Mucosa of gallbladder (tissue), 1 donor: ENCODE data around the gene JADE2. TPM values are rescaled to one million over a fixed set of nuclear protein-coding genes. Genes with fewer than 3 reads are reported as not detected.

Experiments
- DNase-seq: peaks from one replicate; pipeline ENCODE4 v3.0.0-alpha.2; 2020; ENCODE audit warnings: low spot score
- total RNA-seq: library from RNA; stranded (reverse); gene quantifications from one replicate; pipeline ENCODE4 v1.2.1, GENCODE V29; 2021
- donor health status: DM: no; HTN: no; CAD: no.

JADE2 gene
- total RNA-seq, 1 donor from 2014 or later: 83.1 TPM

DNA sequence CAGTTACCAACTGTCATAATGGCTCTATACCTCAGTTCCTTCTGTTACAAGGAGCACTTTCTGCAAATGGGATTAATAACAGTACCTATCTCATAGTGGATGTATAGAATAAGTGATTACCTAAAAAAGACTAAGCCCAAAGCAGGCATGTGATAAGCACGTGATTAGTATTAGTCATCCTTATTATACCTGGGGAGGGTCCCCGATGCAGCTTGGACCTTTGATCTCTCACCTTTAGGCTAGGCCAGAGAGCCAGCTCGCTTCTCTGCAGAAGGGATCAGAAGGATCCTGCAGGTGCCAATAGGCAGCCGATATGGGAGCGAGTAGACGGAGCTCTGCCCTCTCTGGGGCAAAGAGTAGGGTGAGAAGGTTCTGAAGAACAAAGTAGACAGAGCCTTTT lies 4.0 kb downstream of the JADE2 start:
- no peak for DNase-seq

DNA sequence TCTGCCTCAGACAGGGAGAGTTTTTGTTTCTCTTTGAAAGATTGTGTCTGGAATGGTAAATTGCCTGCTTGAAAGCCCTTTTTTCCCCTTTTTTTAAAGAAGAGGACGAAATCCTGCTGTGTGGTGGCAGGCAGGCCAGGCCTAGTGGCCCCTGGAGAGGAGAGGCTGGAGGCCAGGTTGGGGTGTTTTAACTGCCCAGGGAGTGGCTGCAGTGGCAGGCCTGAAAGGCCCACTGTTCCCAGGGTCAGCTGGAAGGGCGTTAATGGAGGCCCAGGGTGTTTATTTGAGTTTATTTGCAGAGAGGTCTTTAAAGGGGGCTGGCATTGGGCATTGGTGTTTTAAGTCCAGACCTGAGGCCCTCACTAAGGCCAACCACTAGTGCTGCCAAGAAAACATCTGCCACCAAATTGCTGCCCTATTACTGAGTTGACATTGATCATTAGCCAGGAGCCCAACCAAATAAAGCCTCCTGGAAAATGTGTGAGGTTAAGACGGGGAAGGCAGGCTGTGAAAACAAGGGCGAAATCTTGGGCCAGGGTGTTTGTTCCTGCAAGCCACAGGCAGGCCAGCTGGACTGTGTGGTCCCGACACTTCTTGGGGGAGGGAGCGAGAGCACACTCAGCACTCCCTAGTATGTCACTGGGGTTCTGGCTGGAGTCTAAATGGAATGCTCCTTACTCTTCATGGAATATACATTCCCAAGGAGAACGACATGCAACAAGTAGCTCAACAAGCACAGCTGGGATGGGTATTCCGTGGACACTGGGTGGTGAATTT lies 5.0 kb downstream of the JADE2 start:
- DNase-seq: peak; percentile 39

- peak; percentile 46 for DNase-seq
Observed at GRCh38 chr5:134533115-134533815, 7.8 kb downstream of the JADE2 start.

GRCh38 chr5:134534058-134534725 lies 8.7 kb downstream of the JADE2 start:
- DNase-seq: no peak

- DNase-seq: no peak
Observed at GRCh38 chr5:134534726-134535110, 9.2 kb downstream of the JADE2 start.

GRCh38 chr5:134536876-134537275 lies 11.4 kb downstream of the JADE2 start:
- DNase-seq: no peak

- DNase-seq: no peak
Observed at GRCh38 chr5:134537297-134537696, 11.8 kb downstream of the JADE2 start.

DNA sequence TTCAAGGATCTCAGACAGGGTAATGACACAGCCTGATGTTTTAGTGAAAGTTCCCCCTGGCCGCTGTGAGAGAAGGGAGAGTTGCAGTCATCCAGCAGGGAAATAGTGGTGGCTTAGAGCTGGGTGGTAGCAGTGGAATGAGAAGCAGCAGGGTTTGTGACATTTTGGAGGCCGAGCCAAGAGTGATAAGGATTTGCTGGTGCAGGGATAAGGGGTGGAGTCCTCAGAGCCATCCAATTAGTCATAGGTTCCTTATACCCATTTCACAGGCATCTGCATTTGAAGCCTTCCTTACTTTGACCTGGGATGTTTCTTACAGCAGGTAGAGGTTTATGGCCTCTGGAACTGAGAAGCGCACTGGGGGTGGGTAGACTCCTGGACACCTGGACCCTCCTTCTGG lies 12.8 kb downstream of the JADE2 start:
- DNase-seq: no peak

DNA sequence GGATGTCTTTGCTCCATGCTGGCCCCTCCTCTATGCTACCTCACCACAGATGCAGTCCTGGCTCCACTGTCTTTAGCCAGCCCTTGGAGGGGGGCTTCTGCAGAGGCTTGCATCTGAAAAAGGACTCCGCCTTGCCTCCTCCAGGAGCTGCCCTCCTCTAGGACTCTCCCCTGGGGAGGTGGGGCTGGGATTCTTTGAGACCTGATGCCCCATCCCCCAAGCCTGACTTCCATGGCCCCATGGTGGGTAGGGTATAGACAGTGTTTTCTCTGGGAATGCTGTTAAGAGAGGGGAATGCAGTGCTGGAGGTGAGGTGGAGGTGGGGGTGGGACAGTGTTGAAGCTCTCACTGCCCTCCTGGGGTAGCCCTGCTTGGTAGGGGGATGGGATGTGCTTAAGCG lies 14.3 kb downstream of the JADE2 start:
- no peak for DNase-seq

DNA sequence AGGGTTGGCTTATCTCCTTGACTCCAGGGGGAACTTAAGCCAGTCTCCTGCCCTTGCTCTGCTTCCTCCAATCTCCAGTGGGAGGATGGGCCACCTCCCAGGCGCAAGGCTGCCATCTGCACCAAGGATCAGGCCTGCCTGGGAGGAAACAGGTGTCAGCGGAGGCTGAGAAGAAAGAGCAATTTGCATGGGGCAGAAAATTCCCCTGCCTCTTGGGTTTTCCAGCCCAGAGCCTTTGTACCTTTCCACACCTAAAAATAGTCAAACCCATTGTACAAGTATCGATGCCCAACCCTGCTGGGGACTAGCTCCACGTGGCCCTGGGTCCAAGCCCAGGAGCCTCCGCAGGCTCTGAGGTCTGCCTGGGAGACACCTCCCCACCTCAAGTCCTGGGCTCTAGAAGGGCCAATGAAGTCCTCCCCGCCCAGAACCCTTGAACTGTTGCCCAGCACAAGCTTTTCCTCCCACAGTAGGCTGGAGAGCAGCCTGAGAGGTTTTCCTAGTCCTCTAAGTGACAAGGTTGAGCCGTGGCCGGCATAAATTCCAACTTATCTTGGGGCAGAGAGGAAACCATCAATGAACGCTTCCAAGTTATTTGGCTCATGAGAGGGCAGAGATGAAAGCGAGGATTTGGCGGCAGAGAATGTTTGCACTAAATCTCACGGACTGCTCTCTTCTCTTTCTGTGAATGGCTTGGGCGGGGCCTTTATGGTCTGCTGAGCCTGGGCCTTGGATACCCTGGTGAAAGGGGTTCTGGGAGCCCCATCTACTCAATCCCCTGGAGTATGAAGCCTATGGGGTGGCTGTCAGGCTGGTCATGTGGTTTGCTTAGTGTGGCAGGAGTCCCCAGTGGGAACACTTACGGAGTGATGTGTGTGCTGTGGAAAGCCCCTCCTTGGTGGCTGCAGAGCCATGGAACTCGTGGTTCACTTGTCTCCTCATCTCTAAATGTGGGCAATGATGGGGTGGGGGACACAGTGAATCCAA lies 15.6 kb downstream of the JADE2 start:
- DNase-seq: no peak

DNA sequence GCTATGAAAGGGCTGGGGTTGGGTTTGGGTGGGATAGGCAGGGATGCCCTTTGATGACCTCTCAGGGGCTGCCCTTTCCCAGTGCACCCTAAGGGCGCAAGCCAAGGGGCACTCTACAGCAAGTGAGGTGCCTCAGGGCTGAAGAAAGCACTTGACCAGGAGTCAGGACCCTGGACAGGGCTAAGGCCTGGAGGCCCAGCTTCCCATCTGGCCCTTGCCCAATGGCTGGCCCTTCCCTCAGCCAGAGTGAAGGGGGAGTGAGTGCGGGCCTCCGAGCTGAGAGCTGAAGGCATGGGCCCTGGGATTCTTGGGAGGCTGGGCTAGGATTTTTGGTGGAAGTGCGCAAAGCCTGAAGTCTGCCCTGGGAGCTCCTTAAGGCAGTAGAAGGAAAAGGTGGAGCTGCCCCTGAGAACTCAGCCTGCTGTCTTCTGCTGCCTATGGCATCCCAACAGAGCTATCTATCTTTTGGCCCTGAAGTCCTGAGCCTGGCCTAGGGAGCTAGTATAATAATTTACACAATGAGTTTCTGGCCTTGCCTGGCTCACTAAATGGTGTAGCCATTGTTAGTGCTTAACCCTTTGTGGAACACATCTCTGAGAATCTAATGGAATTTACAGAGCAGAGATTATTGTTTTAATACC lies 16.4 kb downstream of the JADE2 start:
- DNase-seq: peak; percentile 41

DNA sequence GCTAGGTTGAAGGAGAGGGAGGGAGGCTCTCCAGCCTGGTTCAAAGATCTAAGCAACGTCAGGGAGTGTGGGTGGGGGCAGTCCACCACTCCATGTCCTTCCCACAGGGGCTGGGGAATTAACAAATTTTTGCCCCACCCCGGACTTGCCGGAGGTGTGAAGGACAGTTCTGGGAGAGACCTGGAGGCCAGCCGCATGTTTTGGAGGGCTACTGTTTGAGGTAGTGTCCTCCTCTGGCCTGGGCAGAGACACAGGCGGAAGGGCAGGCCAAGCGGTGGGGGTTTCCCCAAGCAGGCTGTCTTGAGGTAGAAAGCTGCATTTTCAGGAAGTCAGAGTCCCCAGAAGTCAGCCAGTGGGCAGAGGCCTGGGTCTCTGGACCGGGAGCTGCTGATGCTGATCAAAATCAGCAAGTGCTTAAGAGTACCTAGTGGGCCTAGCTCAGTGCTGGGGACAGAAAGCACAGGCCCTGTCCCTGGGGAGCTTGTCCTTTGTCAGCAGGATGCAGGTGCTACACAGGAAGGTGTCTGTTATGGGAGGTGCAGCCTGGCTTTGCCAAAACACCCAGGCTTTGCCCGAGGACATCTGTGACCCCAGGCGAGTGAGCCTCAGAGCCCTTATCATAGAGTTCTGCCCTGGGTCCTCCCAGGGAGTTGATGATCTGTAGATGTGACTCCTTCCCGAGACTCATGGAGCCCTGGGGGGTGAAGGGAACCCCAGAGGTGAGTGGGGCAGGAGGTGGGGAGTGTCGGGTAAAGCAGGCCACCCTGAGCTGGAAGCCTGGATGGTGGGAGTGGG lies 18.5 kb downstream of the JADE2 start:
- no peak for DNase-seq

- DNase-seq: peak; percentile 63
Observed at GRCh38 chr5:134545070-134545868, 19.8 kb downstream of the JADE2 start.

- DNase-seq: no peak
Observed at GRCh38 chr5:134547066-134547465, 21.6 kb downstream of the JADE2 start.

GRCh38 chr5:134547579-134547978 lies 22.1 kb downstream of the JADE2 start:
- DNase-seq: peak; percentile 40

- no peak for DNase-seq
Observed at GRCh38 chr5:134547999-134548658, 22.7 kb downstream of the JADE2 start.

DNA sequence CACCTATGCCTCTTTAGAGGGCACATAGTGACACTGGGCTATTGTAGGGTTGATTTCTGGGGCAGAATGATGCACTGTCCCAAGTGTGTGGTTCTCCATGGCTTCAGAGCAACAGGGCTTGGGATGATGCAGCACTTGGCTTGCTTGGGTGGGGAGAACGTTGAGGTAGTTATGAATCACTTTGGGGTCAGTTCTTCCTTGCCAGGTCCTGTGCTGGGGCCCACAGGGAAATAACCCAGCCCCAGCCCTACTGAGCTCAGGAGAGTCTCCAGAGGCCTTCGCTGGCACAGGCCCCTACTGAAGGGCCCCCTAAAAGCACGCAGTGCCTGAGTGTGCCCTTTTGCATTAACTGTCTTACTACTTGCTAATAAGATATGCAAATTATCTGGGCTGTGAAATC lies 24.2 kb downstream of the JADE2 start:
- no peak for DNase-seq

- no peak for DNase-seq
Observed at GRCh38 chr5:134550271-134551214, 25.1 kb downstream of the JADE2 start.
